Ascending aorta (tissue), 2 donors: ENCODE data around the gene CEP290. TPM values are rescaled to one million over a fixed set of nuclear protein-coding genes. Genes with fewer than 3 reads are reported as not detected.
A peak's percentile ranks its signal among the peaks of the same experiment; 100 is the strongest.
"Not testable (repeated sequence)": the region's sequence is repeated elsewhere in the genome, so short reads cannot be mapped to it uniquely, and the experiment has no call there.

Experiments
- DNase-seq, 2 donors: peaks; one replicate each; pipeline ENCODE4 v3.0.0-alpha.2; 2019; ENCODE audit warnings: low spot score in 2 of 2
- H3K27ac ChIP-seq, 2 donors: fragments of 200-600 bp; sonication (generic); one replicate each; pipeline ENCODE4 v1.5.1; 2016 to 2017; ENCODE audit warnings: mild to moderate bottlenecking in 1 of 2
- H3K27me3 ChIP-seq: fragments of 200-600 bp; sonication (generic); one replicate; pipeline ENCODE4 v1.5.1; 2017
- H3K36me3 ChIP-seq, 2 donors: fragments of 200-600 bp; sonication (generic); one replicate each; pipeline ENCODE4 v1.5.1; 2016
- H3K4me1 ChIP-seq, 2 donors: fragments of 200-600 bp; sonication (generic); one replicate each; pipeline ENCODE4 v1.5.1; 2016 to 2017; ENCODE audit warnings: mild to moderate bottlenecking in 1 of 2
- H3K4me3 ChIP-seq, 2 donors: fragments of 200-600 bp; sonication (generic); one replicate each; pipeline ENCODE4 v1.5.1; 2016 to 2017; ENCODE audit warnings: mild to moderate bottlenecking in 1 of 2
- H3K9me3 ChIP-seq, 2 donors: fragments of 200-600 bp; sonication (generic); one replicate each; pipeline ENCODE4 v1.5.1; 2016
- CTCF ChIP-seq, 3 experiments: fragments of 200-600 bp in 2 of 3; fragments of 450-650 bp in 1 of 3; sonication (generic) in 2 of 3; IDR thresholded peaks; one replicate each; pipeline ENCODE4 v1.5.1; 2016 to 2019; ENCODE audit warnings: antibody characterized with exemption in 3 of 3, mild to moderate bottlenecking in 1 of 3, moderate library complexity in 1 of 3
- intact Hi-C: fragments of 100-400 bp; cut with DNase I; formaldehyde crosslinking; loops from one replicate; pipeline ENCODE4 v1.15.1; 2023
- total RNA-seq: library from RNA; depleted of rRNA; stranded (reverse); fragments of >200 nt; gene quantifications from one replicate; pipeline ENCODE4 v1.1.0, GENCODE V29; 2016

CEP290 gene
- total RNA-seq, 1 donor from 2014 or later: 7.2 TPM

DNA sequence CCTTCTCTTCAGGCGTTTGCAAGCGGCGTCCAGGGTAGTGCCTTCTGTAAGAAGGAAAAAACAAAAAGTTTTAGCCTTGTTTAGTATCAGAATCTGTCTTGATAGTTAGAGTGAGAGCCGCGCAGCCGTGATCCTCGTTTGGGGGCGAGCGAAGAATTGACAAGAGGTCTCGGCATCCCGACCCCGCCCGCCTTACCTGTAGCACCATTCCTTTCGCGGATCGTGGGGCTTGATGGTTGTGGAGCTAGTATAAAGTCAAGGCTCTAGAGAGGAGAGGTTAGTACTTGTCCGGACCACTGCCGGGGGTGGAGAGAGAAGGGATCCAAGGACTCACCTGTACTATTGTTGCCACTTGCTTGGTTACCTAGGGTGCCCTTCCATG, 713 bp upstream of the CEP290 start:
- no peak for TF ChIP-seq CTCF (IDR thresholded peaks at IDR 0.05)
- H3K4me1 ChIP-seq: peaks cover 0 to 6% of the 10 kb centered on the region in 2 donors
- H3K27me3 ChIP-seq: no peaks in the 10 kb centered on the region
- H3K27ac ChIP-seq: peak overlapping the region; percentile 64 to 67
- intact Hi-C loops: loop anchor here (2.0 to 10.0 kb wide), 4 partner anchors 108 to 1570 kb away; partner anchors contain the start of genes DUSP6 and POC1B
- H3K9me3 ChIP-seq: no peaks in the 10 kb centered on the region
- H3K36me3 ChIP-seq: no peaks in the 10 kb centered on the region
- H3K4me3 ChIP-seq: peak overlapping the region; percentile 77 to 83
- DNase-seq: peak in 1 of 2 donors; percentile 67

DNA sequence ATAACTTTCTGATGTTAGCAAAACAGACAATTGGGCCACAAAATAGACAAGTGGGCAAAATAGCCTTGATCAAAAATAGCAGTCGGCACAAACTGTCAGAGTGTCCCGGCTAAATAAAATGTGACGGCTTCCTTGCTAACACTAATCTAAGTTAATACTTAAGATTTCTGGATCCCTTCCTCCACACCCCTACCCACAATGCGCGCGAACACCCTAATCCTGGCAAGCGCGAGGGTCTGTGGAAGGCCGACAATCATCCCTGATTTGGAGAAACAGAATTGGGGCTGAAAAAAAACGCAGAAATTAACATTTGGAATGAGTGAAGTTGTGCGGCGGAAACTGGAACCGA, 489 bp downstream of the CEP290 start:
- no peak for DNase-seq
- peaks cover 0 to 6% of the 10 kb centered on the region in 2 donors for H3K4me1 ChIP-seq
- peak overlapping the region; percentile 77 to 83 for H3K4me3 ChIP-seq
- intact Hi-C loops: loop anchor here (5.0 to 10.0 kb wide), 3 partner anchors 1213 to 1571 kb away; partner anchors contain the start of genes DUSP6 and POC1B
- H3K36me3 ChIP-seq: no peaks in the 10 kb centered on the region
- no peaks in the 10 kb centered on the region for H3K9me3 ChIP-seq
- H3K27me3 ChIP-seq: no peaks in the 10 kb centered on the region
- H3K27ac ChIP-seq: peak overlapping the region; percentile 64 to 78
- no peak for TF ChIP-seq CTCF (IDR thresholded peaks at IDR 0.05)

DNA sequence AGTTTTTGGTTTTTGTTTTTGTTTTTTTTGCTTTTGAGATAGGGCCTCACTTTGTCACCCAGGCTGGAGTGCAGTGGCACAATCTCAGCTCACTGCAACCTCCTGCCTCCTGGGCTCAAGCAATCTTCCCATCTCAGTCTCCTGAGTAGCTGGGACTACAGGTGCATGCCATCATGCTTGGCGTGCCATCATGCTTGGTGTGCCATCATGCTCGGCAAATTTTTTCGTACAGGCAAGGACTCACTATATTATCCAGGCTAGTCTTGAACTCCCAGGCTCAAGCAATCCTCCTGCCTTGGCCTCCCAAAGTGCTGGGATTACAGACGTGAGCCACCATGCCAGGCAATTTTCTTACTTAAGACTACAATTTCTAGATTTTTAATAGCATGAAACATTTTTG, 2.2 kb downstream of the CEP290 start:
- intact Hi-C loops: loop anchor here (5.0 to 10.0 kb wide), 3 partner anchors 1215 to 1573 kb away; partner anchors contain the start of genes DUSP6 and POC1B
- not testable (repeated sequence) for H3K27ac ChIP-seq, H3K4me3 ChIP-seq

GRCh38 chr12:88133181-88133580, 8.7 kb downstream of the CEP290 start:
- H3K36me3 ChIP-seq: not testable (repeated sequence)

More for the DNA sequence above, 2.2 kb downstream of the CEP290 start:
- H3K27me3 ChIP-seq, H3K9me3 ChIP-seq, H3K4me1 ChIP-seq, DNase-seq, H3K36me3 ChIP-seq: not testable (repeated sequence)

DNA sequence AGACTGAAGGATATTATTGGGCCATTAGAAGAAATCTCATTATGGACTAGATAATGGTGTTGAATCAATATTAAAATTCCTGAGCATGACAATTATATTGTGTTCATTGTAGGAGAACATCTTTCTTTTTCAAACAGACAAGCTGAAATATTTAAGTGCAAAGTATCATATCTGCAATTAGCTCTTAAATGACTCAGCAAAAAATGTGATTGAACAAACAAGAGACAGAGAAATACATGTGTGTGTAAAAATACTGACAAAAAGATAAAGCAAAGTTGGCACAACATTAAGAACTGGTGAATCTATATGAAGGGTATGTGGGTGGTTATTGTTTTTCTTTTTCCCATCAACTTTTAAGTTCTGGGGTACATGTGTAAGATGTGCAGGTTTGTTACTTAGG, 9.5 kb downstream of the CEP290 start:
- no peak for TF ChIP-seq CTCF (IDR thresholded peaks at IDR 0.05)
- Histone ChIP-seq H3K4me3 (no peak overlapping the region), H3K4me1 (no peaks in the 10 kb centered on the region), H3K9me3 (no peaks in the 10 kb centered on the region), H3K36me3 (peaks cover 0 to 8% of the 10 kb centered on the region in 2 donors), H3K27ac (no peak overlapping the region), H3K27me3 (no peaks in the 10 kb centered on the region)
- DNase-seq: no peak
- intact Hi-C loops: no loop called here

More at GRCh38 chr12:88133181-88133580, 8.7 kb downstream of the CEP290 start:
- intact Hi-C loops, DNase-seq, H3K27me3 ChIP-seq, H3K4me3 ChIP-seq, H3K9me3 ChIP-seq, H3K27ac ChIP-seq, H3K4me1 ChIP-seq: not testable (repeated sequence)

GRCh38 chr12:88127855-88128254, 14.0 kb downstream of the CEP290 start:
- no peaks in the 10 kb centered on the region for H3K4me1 ChIP-seq
- peaks cover 3 to 19% of the 10 kb centered on the region in 2 donors for H3K36me3 ChIP-seq
- no peak overlapping the region for H3K4me3 ChIP-seq
- H3K27ac ChIP-seq: no peak overlapping the region
- no peaks in the 10 kb centered on the region for H3K9me3 ChIP-seq
- no peak for DNase-seq
- no peaks in the 10 kb centered on the region for H3K27me3 ChIP-seq
- TF ChIP-seq CTCF (IDR thresholded peaks at IDR 0.05): no peak
- intact Hi-C loops: no loop called here

GRCh38 chr12:88127099-88127498, 14.8 kb downstream of the CEP290 start:
- Histone ChIP-seq H3K9me3 (no peaks in the 10 kb centered on the region), H3K27me3 (no peaks in the 10 kb centered on the region), H3K27ac (no peak overlapping the region), H3K36me3 (peaks cover 3 to 19% of the 10 kb centered on the region in 2 donors), H3K4me1 (no peaks in the 10 kb centered on the region), H3K4me3 (no peak overlapping the region)
- intact Hi-C loops: no loop called here
- TF ChIP-seq CTCF (IDR thresholded peaks at IDR 0.05): no peak
- DNase-seq: no peak
